GM18909 (cell line): ENCODE results near the gene WDR46.

Experiments used
- ATAC-seq: cut with Tn5 transposase; IDR thresholded peaks from one replicate; pipeline ENCODE4 v1.9.1; 2021; ENCODE audit warnings: mild to moderate bottlenecking; ENCODE audit not compliant: unreplicated experiment, poor library complexity

WDR46 gene

GRCh38 chr6:33314515-33314942 lies 25.5 kb upstream of the WDR46 start:
- no peak for ATAC-seq

- peak; percentile 41 for ATAC-seq
These were observed 24.9 kb upstream of the WDR46 start, which contains the start of gene TAPBP for GRCh38 chr6:33313709-33314514. Gene TAPBP (minus strand): TSS chr6:33314078. CDS start chr6:33314041, 37 bp downstream.

- ATAC-seq, result no peak
These were observed 24.2 kb upstream of the WDR46 start for GRCh38 chr6:33313105-33313708.

GRCh38 chr6:33312361-33313104 lies 23.5 kb upstream of the WDR46 start:
- ATAC-seq, result no peak

- ATAC-seq, result no peak
These were observed 17.3 kb upstream of the WDR46 start for GRCh38 chr6:33306356-33306755.

- no peak for ATAC-seq
These were observed 16.0 kb upstream of the WDR46 start for GRCh38 chr6:33305052-33305451.

GRCh38 chr6:33304216-33304615 lies 15.2 kb upstream of the WDR46 start:
- no peak for ATAC-seq

- no peak for ATAC-seq
These were observed 12.8 kb upstream of the WDR46 start for GRCh38 chr6:33301877-33302276.

GRCh38 chr6:33299237-33299944 lies 10.4 kb upstream of the WDR46 start:
- peak; percentile 77 for ATAC-seq

GRCh38 chr6:33298773-33299236 lies 9.8 kb upstream of the WDR46 start, which contains the start of gene RGL2:
Gene RGL2 (minus strand): TSS chr6:33298942. CDS start chr6:33298610, 332 bp downstream.
- ATAC-seq, result peak; percentile 27

- no peak for ATAC-seq
These were observed 9.1 kb upstream of the WDR46 start for GRCh38 chr6:33297956-33298772.

GRCh38 chr6:33297406-33297955 lies 8.4 kb upstream of the WDR46 start:
- ATAC-seq, result no peak

- ATAC-seq, result no peak
These were observed 7.9 kb upstream of the WDR46 start for GRCh38 chr6:33296797-33297405.

- no peak for ATAC-seq
These were observed 6.8 kb upstream of the WDR46 start for GRCh38 chr6:33295621-33296369.

GRCh38 chr6:33294086-33294823 lies 5.2 kb upstream of the WDR46 start:
- ATAC-seq, result no peak

GRCh38 chr6:33292996-33293682 lies 4.1 kb upstream of the WDR46 start:
- no peak for ATAC-seq

GRCh38 chr6:33290459-33290858 lies 1.4 kb upstream of the WDR46 start:
- ATAC-seq, result no peak
